Activated B cell treated with CpG ODN at 0.5 μM for 24 hours (primary cell): ENCODE data around the gene ZRANB3. TPM values are rescaled to one million over a fixed set of nuclear protein-coding genes. Genes with fewer than 3 reads are reported as not detected.

Experiments used
- ATAC-seq: fragments of 200-7000 bp; cut with Tn5 transposase; one replicate; pipeline ENCODE4 v1.10.0; 2021; ENCODE audit warnings: low read depth, mild to moderate bottlenecking, moderate library complexity
- CTCF ChIA-PET: fragments of 350-600 bp; sonication (Branson Sonifier 250); formaldehyde crosslinking; loops from one replicate; lab custom pipeline; 2021; ENCODE audit warnings: antibody characterized with exemption; lab: Charles Lee
- POLR2A ChIA-PET: fragments of 350-600 bp; sonication (Branson Sonifier 250); formaldehyde crosslinking; loops from one replicate; lab custom pipeline; 2021; ENCODE audit warnings: antibody characterized with exemption; lab: Charles Lee
- DNase-seq: peaks from one replicate; pipeline ENCODE4 v3.0.0; 2022
- H3K27ac Mint-ChIP-seq: one replicate; pipeline ENCODE4 v1.8.0; 2020; ENCODE audit warnings: mixed read lengths
- H3K27me3 Mint-ChIP-seq: one replicate; pipeline ENCODE4 v1.8.0; 2021; ENCODE audit warnings: mixed read lengths
- H3K36me3 Mint-ChIP-seq: one replicate; pipeline ENCODE4 v1.8.0; 2021; ENCODE audit warnings: low read depth, mixed read lengths
- H3K4me1 Mint-ChIP-seq: one replicate; pipeline ENCODE4 v1.8.0; 2021; ENCODE audit warnings: mixed read lengths
- H3K4me3 Mint-ChIP-seq: one replicate; pipeline ENCODE4 v1.8.0; 2020; ENCODE audit warnings: mild to moderate bottlenecking, mixed read lengths
- H3K9me3 Mint-ChIP-seq: one replicate; pipeline ENCODE4 v1.8.0; 2020; ENCODE audit warnings: mixed read lengths
- CTCF ChIP-seq: fragments of 200-600 bp; IDR thresholded peaks from one replicate; pipeline ENCODE4 v1.8.0; 2022; ENCODE audit warnings: antibody characterized with exemption, mild to moderate bottlenecking
- intact Hi-C: fragments of 100-400 bp; cut with micrococcal nuclease; formaldehyde crosslinking; loops from one replicate; pipeline ENCODE4 v1.15.1; 2024
- total RNA-seq: library from RNA; stranded (reverse); gene quantifications from 2 replicates; pipeline ENCODE4 v1.2.3, GENCODE V29; 2022

ZRANB3 gene
- total RNA-seq, 1 donor from 2014 or later: 14.4 TPM

- ATAC-seq (no peak), DNase-seq (no peak)
- H3K36me3 Mint-ChIP-seq: peaks cover 2% of the 10 kb centered on the region
- no peak overlapping the region for H3K4me3 Mint-ChIP-seq
- ChIA-PET CTCF (no interaction called here), POLR2A (no interaction called here)
- H3K4me1 Mint-ChIP-seq: no peaks in the 10 kb centered on the region
- TF ChIP-seq CTCF: no peak
- intact Hi-C loops: no loop called here
- H3K9me3 Mint-ChIP-seq: no peaks in the 10 kb centered on the region
- H3K27ac Mint-ChIP-seq: no peak overlapping the region
- no peaks in the 10 kb centered on the region for H3K27me3 Mint-ChIP-seq
Observed at GRCh38 chr2:135271006-135271405, 260.0 kb downstream of the ZRANB3 start.

GRCh38 chr2:135265960-135266490, 265.0 kb downstream of the ZRANB3 start:
- no peak overlapping the region for H3K4me3 Mint-ChIP-seq
- intact Hi-C loops: no loop called here
- no peak overlapping the region for H3K27ac Mint-ChIP-seq
- POLR2A ChIA-PET: no interaction called here
- DNase-seq (no peak), ATAC-seq (no peak)
- H3K36me3 Mint-ChIP-seq: no peaks in the 10 kb centered on the region
- TF ChIP-seq CTCF: no peak
- H3K9me3 Mint-ChIP-seq: no peaks in the 10 kb centered on the region
- no peaks in the 10 kb centered on the region for H3K27me3 Mint-ChIP-seq
- no peaks in the 10 kb centered on the region for H3K4me1 Mint-ChIP-seq
- CTCF ChIA-PET: no interaction called here

GRCh38 chr2:135259123-135259522, 271.9 kb downstream of the ZRANB3 start:
- ChIA-PET POLR2A (no interaction called here), CTCF (no interaction called here)
- Mint-ChIP-seq H3K27ac (no peak overlapping the region), H3K9me3 (peaks cover 22% of the 10 kb centered on the region), H3K4me1 (peaks cover 22% of the 10 kb centered on the region), H3K4me3 (no peak overlapping the region), H3K27me3 (no peaks in the 10 kb centered on the region), H3K36me3 (peaks cover 23% of the 10 kb centered on the region)
- TF ChIP-seq CTCF: no peak
- ATAC-seq: no peak
- no peak for DNase-seq
- intact Hi-C loops: no loop called here

GRCh38 chr2:135258193-135258592, 272.8 kb downstream of the ZRANB3 start:
- ATAC-seq: no peak
- no peak for DNase-seq
- H3K27ac Mint-ChIP-seq: no peak overlapping the region
- peaks cover 27% of the 10 kb centered on the region for H3K9me3 Mint-ChIP-seq
- TF ChIP-seq CTCF: no peak
- no peaks in the 10 kb centered on the region for H3K27me3 Mint-ChIP-seq
- peaks cover 23% of the 10 kb centered on the region for H3K36me3 Mint-ChIP-seq
- ChIA-PET CTCF (no interaction called here), POLR2A (no interaction called here)
- H3K4me1 Mint-ChIP-seq: peaks cover 24% of the 10 kb centered on the region
- intact Hi-C loops: no loop called here
- H3K4me3 Mint-ChIP-seq: no peak overlapping the region

GRCh38 chr2:135257383-135258090, 273.5 kb downstream of the ZRANB3 start:
- H3K4me1 Mint-ChIP-seq: peaks cover 24% of the 10 kb centered on the region
- peaks cover 26% of the 10 kb centered on the region for H3K36me3 Mint-ChIP-seq
- POLR2A ChIA-PET: no interaction called here
- TF ChIP-seq CTCF: no peak
- H3K27me3 Mint-ChIP-seq: no peaks in the 10 kb centered on the region
- peaks cover 29% of the 10 kb centered on the region for H3K9me3 Mint-ChIP-seq
- DNase-seq (no peak), ATAC-seq (no peak)
- no peak overlapping the region for H3K27ac Mint-ChIP-seq
- intact Hi-C loops: no loop called here
- no peak overlapping the region for H3K4me3 Mint-ChIP-seq
- CTCF ChIA-PET: no interaction called here
